ENCODE results near the gene PIK3R4.

DNA sequence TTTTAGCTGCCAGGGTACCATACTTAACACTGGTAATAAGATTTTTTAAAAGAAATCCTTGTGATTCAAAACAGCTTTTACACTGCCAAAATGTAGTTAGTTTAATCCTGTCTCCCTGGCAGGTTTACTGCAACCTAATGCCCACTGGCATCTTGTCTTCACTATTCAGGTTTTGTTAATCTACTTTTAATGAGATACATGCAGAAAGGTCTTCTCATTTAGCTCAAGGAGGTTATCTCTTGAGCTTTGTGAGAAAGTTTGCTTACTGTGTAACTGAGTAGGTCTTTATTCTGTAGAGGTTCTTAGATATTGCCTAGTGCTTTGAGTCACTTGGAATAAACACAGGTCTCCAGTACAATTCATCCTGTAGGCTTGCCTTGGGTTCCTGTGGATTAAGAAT, 110.7 kb downstream of the PIK3R4 start:
- TF ChIP-seq, protein P1, sequence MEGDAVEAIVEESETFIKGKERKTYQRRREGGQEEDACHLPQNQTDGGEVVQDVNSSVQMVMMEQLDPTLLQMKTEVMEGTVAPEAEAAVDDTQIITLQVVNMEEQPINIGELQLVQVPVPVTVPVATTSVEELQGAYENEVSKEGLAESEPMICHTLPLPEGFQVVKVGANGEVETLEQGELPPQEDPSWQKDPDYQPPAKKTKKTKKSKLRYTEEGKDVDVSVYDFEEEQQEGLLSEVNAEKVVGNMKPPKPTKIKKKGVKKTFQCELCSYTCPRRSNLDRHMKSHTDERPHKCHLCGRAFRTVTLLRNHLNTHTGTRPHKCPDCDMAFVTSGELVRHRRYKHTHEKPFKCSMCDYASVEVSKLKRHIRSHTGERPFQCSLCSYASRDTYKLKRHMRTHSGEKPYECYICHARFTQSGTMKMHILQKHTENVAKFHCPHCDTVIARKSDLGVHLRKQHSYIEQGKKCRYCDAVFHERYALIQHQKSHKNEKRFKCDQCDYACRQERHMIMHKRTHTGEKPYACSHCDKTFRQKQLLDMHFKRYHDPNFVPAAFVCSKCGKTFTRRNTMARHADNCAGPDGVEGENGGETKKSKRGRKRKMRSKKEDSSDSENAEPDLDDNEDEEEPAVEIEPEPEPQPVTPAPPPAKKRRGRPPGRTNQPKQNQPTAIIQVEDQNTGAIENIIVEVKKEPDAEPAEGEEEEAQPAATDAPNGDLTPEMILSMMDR (conservative IDR thresholded peaks at IDR 0.05; ENCODE audit: low read depth, low read length) = no peak
- no peak for TF ChIP-seq EZH2 (IDR thresholded peaks at IDR 0.05; ENCODE audit: borderline replicate concordance, low read depth, low read length, poor library complexity, severe bottlenecking)
